Aorta (tissue), 5 donors: ENCODE results near the gene ENDOV. TPM values are rescaled to one million over a fixed set of nuclear protein-coding genes. Genes with fewer than 3 reads are reported as not detected.

Source experiments
- ATAC-seq: fragments of 200-7000 bp; cut with Tn5 transposase; one replicate; pipeline ENCODE4 v1.9.1; 2022; ENCODE audit warnings: moderate library complexity; ENCODE audit not compliant: low FRiP score
- DNase-seq, 2 donors: peaks; one replicate each; pipeline ENCODE4 v3.0.0-alpha.2; 2020
- H3K27ac ChIP-seq, 2 donors: one replicate each; pipeline ENCODE4 v1.5.1; 2013; ENCODE audit warnings: low read length in 2 of 2, mild to moderate bottlenecking in 2 of 2, moderate library complexity in 2 of 2, control low read depth in 1 of 2, inconsistent platforms in 1 of 2, low read depth in 1 of 2
- H3K27me3 ChIP-seq, 2 donors: one replicate each; pipeline ENCODE4 v1.6.1; 2013; ENCODE audit warnings: control low read depth in 1 of 2, low read length in 1 of 2, mild to moderate bottlenecking in 1 of 2, moderate library complexity in 1 of 2; ENCODE audit not compliant: insufficient read depth in 2 of 2, control insufficient read depth in 1 of 2
- H3K36me3 ChIP-seq, 2 donors: one replicate each; pipeline ENCODE4 v1.6.1; 2013; ENCODE audit warnings: control low read depth in 1 of 2, low read length in 1 of 2, mild to moderate bottlenecking in 1 of 2; ENCODE audit not compliant: insufficient read depth in 2 of 2, control insufficient read depth in 1 of 2
- H3K4me1 ChIP-seq, 2 donors: one replicate each; pipeline ENCODE4 v1.6.1; 2013; ENCODE audit warnings: low read length in 2 of 2, control low read depth in 1 of 2, mild to moderate bottlenecking in 1 of 2, moderate library complexity in 1 of 2; ENCODE audit not compliant: insufficient read depth in 2 of 2, control insufficient read depth in 1 of 2
- H3K4me3 ChIP-seq, 2 donors: one replicate each; pipeline ENCODE4 v1.5.1; 2013; ENCODE audit warnings: low read length in 2 of 2, control low read depth in 1 of 2, mild to moderate bottlenecking in 1 of 2
- H3K9me3 ChIP-seq: one replicate; pipeline ENCODE4 v1.6.1; 2013; ENCODE audit warnings: mild to moderate bottlenecking, low read length; ENCODE audit not compliant: control insufficient read depth
- WGBS, 2 donors: extraction: QIAGEN DNeasy Blood & Tissue Kit; methylation state at CpG; one replicate each; pipeline ENCODE4 v1.1.7; 2013; 5-methylcytosine and 5-hydroxymethylcytosine counted together
- intact Hi-C, 2 donors: fragments of 100-400 bp; cut with DNase I; formaldehyde crosslinking; loops; one replicate each; pipeline versions ENCODE4 v1.14.2 to v1.15.0; 2022
- polyA plus RNA-seq, 2 donors: library from polyadenylated mRNA; stranded (reverse); fragments of 200-250 nt; gene quantifications; one replicate each; pipeline ENCODE4 v1.2.3, GENCODE V29; 2013
- total RNA-seq, 2 donors: library from RNA; stranded (reverse); fragmentation: NEBNext Ultra II Directional; extraction: Animal tissue kit (Norgen Biotek cat#: 25700); gene quantifications; one replicate each; pipeline ENCODE4 v1.2.1, GENCODE V29; 2021
- donor health status: healthy with polysubstance abuse.
- donor health status: Bipolar disorder and iron deficiency.
- donor health status: DM: no; HTN: no; CAD: no.
- donor health status: DM: no; HTN: no; CAD: no.
- donor health status: DM: yes; HTN: yes; CAD: no.

Gene ENDOV
- total and polyA plus RNA-seq, 4 donors: 14.3 to 28.2 (median 20.4) TPM

- peaks cover 0 to 4% of the 10 kb centered on the region in 2 donors for H3K36me3 ChIP-seq
- ATAC-seq (no peak), DNase-seq (peak in 1 of 2 donors; percentile 57)
- H3K27me3 ChIP-seq: no peaks in the 10 kb centered on the region
- H3K9me3 ChIP-seq: no peaks in the 10 kb centered on the region
- no peak overlapping the region for H3K4me3 ChIP-seq
- H3K27ac ChIP-seq: no peak overlapping the region
- WGBS, 2 donors: 80 to 83% methylated on average over 7 of the region's 7 CpGs
- no peaks in the 10 kb centered on the region for H3K4me1 ChIP-seq
- intact Hi-C loops: loop anchor here in 1 of 2 donors (5.0 kb wide), 1 partner anchor 41 kb away; no protein-coding TSS in a partner anchor
These were observed 1.4 kb downstream of the ENDOV start for GRCh38 chr17:80416260-80416939.

- no peak overlapping the region for H3K27ac ChIP-seq
- ATAC-seq: no peak
- no peaks in the 10 kb centered on the region for H3K4me1 ChIP-seq
- 70 to 74% methylated on average over 6 of the region's 6 CpGs for WGBS, 2 donors
- no peaks in the 10 kb centered on the region for H3K27me3 ChIP-seq
- no peaks in the 10 kb centered on the region for H3K9me3 ChIP-seq
- peak in 1 of 2 donors; percentile 61 for DNase-seq
- H3K4me3 ChIP-seq: no peak overlapping the region
- intact Hi-C loops: loop anchor here in 1 of 2 donors (5.0 kb wide), 1 partner anchor 40 kb away; no protein-coding TSS in a partner anchor
- peaks cover 0 to 4% of the 10 kb centered on the region in 2 donors for H3K36me3 ChIP-seq
These were observed 1.9 kb downstream of the ENDOV start for GRCh38 chr17:80416940-80417293.

GRCh38 chr17:80418589-80418988, 3.6 kb downstream of the ENDOV start:
- peaks cover 0 to 4% of the 10 kb centered on the region in 2 donors for H3K36me3 ChIP-seq
- ATAC-seq: no peak
- peak in 1 of 2 donors; percentile 49 for DNase-seq
- intact Hi-C loops: loop anchor here in 1 of 2 donors (5.0 kb wide), 1 partner anchor 39 kb away; no protein-coding TSS in a partner anchor
- no peaks in the 10 kb centered on the region for H3K27me3 ChIP-seq
- H3K27ac ChIP-seq: no peak overlapping the region
- 93 to 95% methylated on average over 11 of the region's 11 CpGs for WGBS, 2 donors
- no peaks in the 10 kb centered on the region for H3K4me1 ChIP-seq
- H3K9me3 ChIP-seq: no peaks in the 10 kb centered on the region
- H3K4me3 ChIP-seq: no peak overlapping the region

- intact Hi-C loops: loop anchor here in 1 of 2 donors (5.0 kb wide), 1 partner anchor 38 kb away; no protein-coding TSS in a partner anchor
- H3K36me3 ChIP-seq: peaks cover 0 to 4% of the 10 kb centered on the region in 2 donors
- 80 to 81% methylated on average over 11 of the region's 11 CpGs for WGBS, 2 donors
- H3K9me3 ChIP-seq: no peaks in the 10 kb centered on the region
- H3K4me1 ChIP-seq: no peaks in the 10 kb centered on the region
- DNase-seq: no peak
- H3K27ac ChIP-seq: no peak overlapping the region
- ATAC-seq: no peak
- no peaks in the 10 kb centered on the region for H3K27me3 ChIP-seq
- H3K4me3 ChIP-seq: no peak overlapping the region
These were observed 4.3 kb downstream of the ENDOV start for GRCh38 chr17:80419255-80419654.

- 68% methylated on average over 20 of the region's 20 CpGs for WGBS, 2 donors
- no peak overlapping the region for H3K4me3 ChIP-seq
- H3K9me3 ChIP-seq: no peaks in the 10 kb centered on the region
- DNase-seq (peak; percentile 47 to 70), ATAC-seq (no peak)
- no peaks in the 10 kb centered on the region for H3K27me3 ChIP-seq
- peaks cover 0 to 4% of the 10 kb centered on the region in 2 donors for H3K36me3 ChIP-seq
- intact Hi-C loops: no loop called here
- H3K27ac ChIP-seq: no peak overlapping the region
- H3K4me1 ChIP-seq: no peaks in the 10 kb centered on the region
These were observed 6.6 kb downstream of the ENDOV start for GRCh38 chr17:80421381-80422090.

DNA sequence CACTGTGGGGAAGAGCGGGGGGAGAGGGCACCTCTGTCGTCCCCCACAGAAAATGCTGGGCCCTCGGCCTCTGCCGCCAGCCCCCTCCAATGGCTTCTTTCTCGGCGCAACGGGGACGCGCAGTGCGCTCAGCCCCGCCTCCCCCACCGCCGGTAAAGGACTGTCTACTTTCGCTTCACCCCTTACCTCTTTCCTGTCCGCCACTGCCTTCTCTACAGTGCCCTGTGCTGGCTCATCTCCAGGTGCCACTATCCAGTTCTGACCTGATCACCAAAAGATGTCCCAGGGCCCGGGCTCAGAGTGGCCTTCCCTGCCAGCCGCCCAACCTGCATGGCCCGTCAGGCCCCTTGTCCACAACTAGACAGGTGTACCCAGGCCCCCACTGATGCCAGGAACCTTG, 7.3 kb downstream of the ENDOV start:
- peak in 1 of 2 donors; percentile 67 for DNase-seq
- WGBS, 2 donors: 81 to 86% methylated on average over 18 of the region's 18 CpGs
- no peaks in the 10 kb centered on the region for H3K27me3 ChIP-seq
- no peak overlapping the region for H3K4me3 ChIP-seq
- intact Hi-C loops: no loop called here
- H3K27ac ChIP-seq: no peak overlapping the region
- H3K36me3 ChIP-seq: peaks cover 0 to 4% of the 10 kb centered on the region in 2 donors
- no peaks in the 10 kb centered on the region for H3K9me3 ChIP-seq
- no peak for ATAC-seq
- no peaks in the 10 kb centered on the region for H3K4me1 ChIP-seq

GRCh38 chr17:80422981-80423380, 8.0 kb downstream of the ENDOV start:
- no peak for ATAC-seq
- no peak overlapping the region for H3K27ac ChIP-seq
- 42 to 48% methylated on average over 20 of the region's 20 CpGs for WGBS, 2 donors
- H3K36me3 ChIP-seq: peaks cover 0 to 4% of the 10 kb centered on the region in 2 donors
- DNase-seq: peak; percentile 69 to 74
- no peaks in the 10 kb centered on the region for H3K27me3 ChIP-seq
- no peaks in the 10 kb centered on the region for H3K4me1 ChIP-seq
- no peaks in the 10 kb centered on the region for H3K9me3 ChIP-seq
- no peak overlapping the region for H3K4me3 ChIP-seq
- intact Hi-C loops: no loop called here

DNA sequence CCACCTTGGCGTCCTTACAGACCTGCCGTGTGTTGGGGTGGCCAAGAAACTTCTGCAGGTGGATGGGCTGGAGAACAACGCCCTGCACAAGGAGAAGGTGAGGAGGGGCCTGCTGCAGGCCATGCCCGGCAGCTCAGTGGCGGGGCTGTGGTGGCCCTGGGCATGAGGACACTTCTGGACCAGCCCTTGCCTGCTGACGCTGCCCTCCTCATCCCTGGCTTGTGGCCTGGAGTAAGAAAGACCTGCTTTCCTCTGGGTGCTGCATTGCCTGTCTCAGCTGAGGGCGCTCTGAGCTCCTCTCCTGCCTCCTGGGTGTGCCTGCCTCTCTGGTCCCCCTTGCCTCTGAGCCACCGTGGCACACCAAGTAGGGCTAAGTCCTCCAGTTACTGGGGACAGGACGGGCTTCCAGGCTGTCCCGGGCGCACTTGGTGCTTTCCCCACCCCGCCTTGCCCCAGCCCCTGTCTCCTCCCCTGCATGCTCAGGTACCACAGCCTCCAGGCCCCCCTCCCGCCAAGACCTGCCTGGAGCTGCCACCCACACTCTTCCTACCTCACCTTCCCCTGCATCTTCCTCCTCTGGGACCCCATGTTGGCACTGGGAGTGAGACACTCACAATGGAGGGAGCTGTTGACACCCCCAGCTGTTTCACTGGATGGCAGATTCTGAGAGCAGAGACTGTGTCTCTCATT, 8.7 kb downstream of the ENDOV start:
- Histone ChIP-seq H3K27me3 (no peaks in the 10 kb centered on the region), H3K27ac (no peak overlapping the region), H3K9me3 (no peaks in the 10 kb centered on the region), H3K4me1 (no peaks in the 10 kb centered on the region), H3K4me3 (no peak overlapping the region), H3K36me3 (peaks cover 0 to 4% of the 10 kb centered on the region in 2 donors)
- peak in 1 of 2 donors; percentile 49 for DNase-seq
- WGBS, 2 donors: 61 to 71% methylated on average over 11 to 13 of the region's 13 CpGs
- intact Hi-C loops: no loop called here
- ATAC-seq: no peak
